ENCODE data around the gene MRPL4. TPM values are rescaled to one million over a fixed set of nuclear protein-coding genes. Genes with fewer than 3 reads are reported as not detected.

The MRPL4 gene
- total and polyA plus RNA-seq, 7 donors, result 54.9 to 191 (median 78.1) TPM

GRCh38 chr19:10292789-10293636 is 41.0 kb downstream of the MRPL4 start:
- Histone ChIP-seq H3K27ac (no peak overlapping the region), H3K9me3 (no peaks in the 10 kb centered on the region), H3K36me3 (ENCODE audit: insufficient read depth in 1 of 2, low read depth in 1 of 2) (no peaks in the 10 kb centered on the region), H3K27me3 (ENCODE audit: insufficient read depth in 3 of 3, low read length in 2 of 3) (peaks cover 0 to 97% (median 61%) of the 10 kb centered on the region in 3 donors), H3K4me3 (peak overlapping the region; percentile 64), H3K4me1 (peaks cover 43% of the 10 kb centered on the region)
- TF ChIP-seq CTCF (IDR thresholded peaks at IDR 0.05), result no peak
- no peak for ATAC-seq
- DNase-seq, result peak in 1 of 2 donors; percentile 53
- intact Hi-C loops (cut with DNase I), result no loop called here
- WGBS, 3 donors, result 10 to 12% (median 11%) methylated on average over 56 of the region's 56 CpGs

- peaks cover 0 to 89% (median 57%) of the 10 kb centered on the region in 3 donors for H3K27me3 ChIP-seq (ENCODE audit: insufficient read depth in 3 of 3, low read length in 2 of 3)
- no peak for DNase-seq
- H3K4me3 ChIP-seq, result no peak overlapping the region
- no peak overlapping the region for H3K27ac ChIP-seq
- intact Hi-C loops (cut with DNase I), result no loop called here
- WGBS, 3 donors, result 8 to 10% (median 10%) methylated on average over 48 to 49 of the region's 49 CpGs
- no peak for ATAC-seq
- no peaks in the 10 kb centered on the region for H3K9me3 ChIP-seq
- peaks cover 37% of the 10 kb centered on the region for H3K4me1 ChIP-seq
- H3K36me3 ChIP-seq (ENCODE audit: insufficient read depth in 1 of 2, low read depth in 1 of 2), result no peaks in the 10 kb centered on the region
- TF ChIP-seq CTCF (IDR thresholded peaks at IDR 0.05), result no peak
Observed at GRCh38 chr19:10293637-10294367, 41.8 kb downstream of the MRPL4 start.

GRCh38 chr19:10294368-10294697 is 42.3 kb downstream of the MRPL4 start:
- no peak for DNase-seq

GRCh38 chr19:10295305-10295846 is 43.4 kb downstream of the MRPL4 start:
- Histone ChIP-seq H3K4me3 (peak overlapping the region; percentile 28), H3K36me3 (ENCODE audit: insufficient read depth in 1 of 2, low read depth in 1 of 2) (no peaks in the 10 kb centered on the region), H3K27me3 (ENCODE audit: insufficient read depth in 3 of 3, low read length in 2 of 3) (peaks cover 0 to 73% (median 48%) of the 10 kb centered on the region in 3 donors), H3K9me3 (no peaks in the 10 kb centered on the region), H3K27ac (no peak overlapping the region), H3K4me1 (peaks cover 23% of the 10 kb centered on the region)
- TF ChIP-seq CTCF (IDR thresholded peaks at IDR 0.05), result no peak
- WGBS, 3 donors, result 0 to 2% (median 1%) methylated on average over 48 of the region's 48 CpGs
- ATAC-seq, result no peak
- intact Hi-C loops (cut with DNase I), result no loop called here
- no peak for DNase-seq

More at GRCh38 chr19:10294368-10294697, 42.3 kb downstream of the MRPL4 start:
- Histone ChIP-seq H3K9me3 (no peaks in the 10 kb centered on the region), H3K4me1 (peaks cover 32% of the 10 kb centered on the region), H3K27ac (no peak overlapping the region), H3K36me3 (ENCODE audit: insufficient read depth in 1 of 2, low read depth in 1 of 2) (no peaks in the 10 kb centered on the region), H3K27me3 (ENCODE audit: insufficient read depth in 3 of 3, low read length in 2 of 3) (peaks cover 0 to 84% (median 53%) of the 10 kb centered on the region in 3 donors), H3K4me3 (no peak overlapping the region)
- intact Hi-C loops (cut with DNase I), result no loop called here
- no peak for TF ChIP-seq CTCF (IDR thresholded peaks at IDR 0.05)
- WGBS, 3 donors, result 2 to 5% (median 3%) methylated on average over 25 of the region's 25 CpGs
- ATAC-seq, result no peak

Measured in psoas muscle (tissue), 8 donors.